ENCODE results near the gene MED26.

Gene MED26

DNA sequence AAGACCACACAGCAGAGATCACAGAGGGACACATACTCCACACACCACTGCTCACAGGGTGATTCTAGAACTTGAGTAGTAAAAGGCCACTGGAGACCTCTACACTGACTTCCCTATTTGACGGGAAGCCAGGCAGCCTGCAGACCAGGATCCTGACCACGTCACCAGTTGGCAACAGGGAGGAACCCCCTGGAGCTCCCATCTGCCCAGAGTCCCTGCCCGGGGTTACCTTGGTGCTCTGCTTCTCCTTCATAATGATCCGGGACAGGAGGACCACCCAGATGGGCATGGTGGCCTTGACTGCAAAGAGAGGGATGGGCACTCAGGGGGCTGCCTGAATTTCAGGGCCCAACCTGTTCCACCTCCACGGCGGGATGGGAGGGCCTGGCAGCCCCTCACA lies 56.7 kb downstream of the MED26 start:
- TF ChIP-seq, protein P1, sequence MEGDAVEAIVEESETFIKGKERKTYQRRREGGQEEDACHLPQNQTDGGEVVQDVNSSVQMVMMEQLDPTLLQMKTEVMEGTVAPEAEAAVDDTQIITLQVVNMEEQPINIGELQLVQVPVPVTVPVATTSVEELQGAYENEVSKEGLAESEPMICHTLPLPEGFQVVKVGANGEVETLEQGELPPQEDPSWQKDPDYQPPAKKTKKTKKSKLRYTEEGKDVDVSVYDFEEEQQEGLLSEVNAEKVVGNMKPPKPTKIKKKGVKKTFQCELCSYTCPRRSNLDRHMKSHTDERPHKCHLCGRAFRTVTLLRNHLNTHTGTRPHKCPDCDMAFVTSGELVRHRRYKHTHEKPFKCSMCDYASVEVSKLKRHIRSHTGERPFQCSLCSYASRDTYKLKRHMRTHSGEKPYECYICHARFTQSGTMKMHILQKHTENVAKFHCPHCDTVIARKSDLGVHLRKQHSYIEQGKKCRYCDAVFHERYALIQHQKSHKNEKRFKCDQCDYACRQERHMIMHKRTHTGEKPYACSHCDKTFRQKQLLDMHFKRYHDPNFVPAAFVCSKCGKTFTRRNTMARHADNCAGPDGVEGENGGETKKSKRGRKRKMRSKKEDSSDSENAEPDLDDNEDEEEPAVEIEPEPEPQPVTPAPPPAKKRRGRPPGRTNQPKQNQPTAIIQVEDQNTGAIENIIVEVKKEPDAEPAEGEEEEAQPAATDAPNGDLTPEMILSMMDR (IDR thresholded peaks at IDR 0.05; ENCODE audit: low read depth, low read length) = no peak
- H3K4me3 ChIP-seq (replicated peaks in 1 of 2; ENCODE audit: low read depth in 2 of 2, low read length in 2 of 2) = peak overlapping the region; percentile 61 to 79
- peak; percentile 48 to 51 for DNase-seq (ENCODE audit: low read depth in 2 of 2)

DNA sequence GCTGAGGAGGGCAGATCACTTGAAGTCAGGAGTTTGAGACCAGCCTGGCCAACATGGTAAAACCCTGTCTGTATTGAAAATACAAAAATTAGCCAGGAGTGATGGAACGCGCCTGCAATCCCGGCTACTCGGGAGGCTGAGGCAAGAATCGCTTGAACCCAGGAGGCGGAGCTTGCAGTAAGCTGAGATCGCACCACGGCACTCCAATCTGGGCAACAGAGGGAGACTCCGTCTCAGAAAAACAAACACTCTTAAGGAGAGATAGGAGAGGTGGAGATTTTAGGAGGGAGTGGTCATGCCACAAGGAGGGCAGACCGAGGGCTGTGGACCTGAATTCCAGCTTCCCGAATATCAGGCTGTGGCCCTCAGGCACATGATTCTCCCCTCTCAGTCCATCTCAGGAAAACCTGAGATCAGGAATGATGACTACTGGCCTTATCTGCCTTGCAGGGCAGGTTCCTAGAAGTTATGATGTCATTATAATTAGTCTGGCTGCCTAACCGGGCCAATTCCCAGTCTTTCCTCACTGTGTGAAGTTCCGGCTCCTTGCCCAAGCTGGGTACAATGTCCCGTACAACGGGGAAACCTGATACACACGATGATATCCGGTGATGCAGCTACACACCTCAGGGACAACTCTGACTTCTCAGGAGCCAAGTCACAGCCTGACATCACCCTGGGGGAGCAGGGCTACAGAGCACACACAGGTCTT lies 58.2 kb downstream of the MED26 start:
- no peak overlapping the region for H3K4me3 ChIP-seq (replicated peaks in 1 of 2; ENCODE audit: low read depth in 2 of 2, low read length in 2 of 2)
- DNase-seq (ENCODE audit: low read depth in 2 of 2) = no peak
- TF ChIP-seq, protein P1 (IDR thresholded peaks at IDR 0.05; ENCODE audit: low read depth, low read length) = no peak

DNA sequence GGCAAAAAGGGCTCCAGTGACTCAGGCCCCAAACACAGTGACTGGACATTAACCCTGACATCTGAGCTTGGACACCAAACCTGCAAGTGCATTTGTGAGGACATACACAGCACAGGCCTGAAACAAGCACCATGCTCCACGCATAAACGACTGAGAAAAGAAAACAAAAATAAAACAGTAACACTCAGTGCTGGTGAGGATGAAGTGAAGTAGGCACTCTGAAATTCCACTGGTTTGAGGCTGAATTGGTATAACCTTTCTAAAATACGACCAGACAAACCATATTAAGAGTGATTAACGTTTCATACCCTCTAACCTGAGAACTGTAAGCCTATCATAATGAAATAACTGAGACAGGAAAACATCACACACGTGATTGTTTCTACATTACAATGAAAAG lies 61.3 kb downstream of the MED26 start:
- no peak overlapping the region for H3K4me3 ChIP-seq (replicated peaks in 1 of 2; ENCODE audit: low read depth in 2 of 2, low read length in 2 of 2)
- TF ChIP-seq, protein P1 (IDR thresholded peaks at IDR 0.05; ENCODE audit: low read depth, low read length) = no peak
- no peak for DNase-seq (ENCODE audit: low read depth in 2 of 2)

DNA sequence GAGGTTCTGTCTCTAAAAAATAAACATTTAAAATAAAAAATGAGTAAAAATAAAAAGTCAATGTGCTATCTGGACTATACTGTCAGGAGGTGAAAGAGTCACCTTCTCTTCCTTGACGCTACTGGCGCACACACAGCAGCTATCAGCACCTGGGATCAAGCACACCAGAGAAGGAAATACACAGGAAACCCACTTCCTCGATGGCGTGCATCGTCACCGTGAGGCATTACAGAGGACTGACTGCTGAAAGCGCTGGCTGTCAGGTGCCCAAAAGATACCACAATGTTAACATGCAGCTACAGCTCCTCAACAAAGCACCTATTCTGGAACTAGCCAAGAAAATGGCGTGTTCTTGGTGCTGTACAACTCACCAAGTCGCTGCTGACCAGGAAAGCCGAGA lies 61.8 kb downstream of the MED26 start:
- H3K4me3 ChIP-seq (replicated peaks in 1 of 2; ENCODE audit: low read depth in 2 of 2, low read length in 2 of 2) = no peak overlapping the region
- no peak for DNase-seq (ENCODE audit: low read depth in 2 of 2)
- TF ChIP-seq, protein P1 (IDR thresholded peaks at IDR 0.05; ENCODE audit: low read depth, low read length) = no peak

DNA sequence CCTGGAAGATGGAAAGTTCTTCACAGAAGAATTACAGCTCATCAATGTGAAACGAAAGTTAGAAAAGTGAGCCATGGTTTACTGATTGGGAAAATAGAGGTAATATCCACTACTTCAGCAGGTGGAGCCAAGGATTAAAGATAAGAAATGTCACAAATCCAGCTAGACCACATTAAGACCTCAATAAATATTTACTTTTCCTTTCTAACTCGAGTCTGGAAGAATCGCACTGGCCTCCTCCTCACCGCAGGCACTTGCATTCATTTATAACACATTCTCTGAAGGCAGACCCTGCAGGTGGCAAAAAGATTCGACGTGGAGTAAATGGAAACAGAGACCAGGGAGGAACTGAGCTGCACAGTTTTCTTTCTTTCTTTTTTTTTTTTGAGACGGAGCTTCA lies 63.2 kb downstream of the MED26 start:
- DNase-seq (ENCODE audit: low read depth in 2 of 2) = no peak
- H3K4me3 ChIP-seq (replicated peaks in 1 of 2; ENCODE audit: low read depth in 2 of 2, low read length in 2 of 2) = no peak overlapping the region
- TF ChIP-seq, protein P1 (IDR thresholded peaks at IDR 0.05; ENCODE audit: low read depth, low read length) = no peak

DNA sequence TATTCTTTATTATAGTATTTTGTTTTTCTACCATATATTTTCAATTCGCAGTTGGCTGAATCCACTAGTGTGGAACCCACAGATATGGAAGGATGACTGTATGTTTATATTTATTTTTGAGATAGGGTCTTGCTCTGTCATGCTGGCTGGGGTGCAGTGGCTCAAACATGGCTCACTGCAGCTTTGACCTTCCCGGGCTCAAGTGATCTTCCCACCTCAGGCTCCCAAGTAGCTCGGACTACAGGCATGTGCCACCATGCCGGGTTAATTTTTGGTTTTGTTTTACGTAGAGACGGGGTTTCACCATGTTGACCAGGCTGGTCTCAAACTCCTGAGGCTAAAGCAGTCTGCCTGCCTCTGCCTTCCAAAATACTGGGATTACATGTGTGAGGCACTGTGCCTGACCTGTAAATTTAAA lies 65.4 kb downstream of the MED26 start:
- TF ChIP-seq, protein P1 (IDR thresholded peaks at IDR 0.05; ENCODE audit: low read depth, low read length) = no peak
- no peak overlapping the region for H3K4me3 ChIP-seq (replicated peaks in 1 of 2; ENCODE audit: low read depth in 2 of 2, low read length in 2 of 2)
- no peak for DNase-seq (ENCODE audit: low read depth in 2 of 2)

DNA sequence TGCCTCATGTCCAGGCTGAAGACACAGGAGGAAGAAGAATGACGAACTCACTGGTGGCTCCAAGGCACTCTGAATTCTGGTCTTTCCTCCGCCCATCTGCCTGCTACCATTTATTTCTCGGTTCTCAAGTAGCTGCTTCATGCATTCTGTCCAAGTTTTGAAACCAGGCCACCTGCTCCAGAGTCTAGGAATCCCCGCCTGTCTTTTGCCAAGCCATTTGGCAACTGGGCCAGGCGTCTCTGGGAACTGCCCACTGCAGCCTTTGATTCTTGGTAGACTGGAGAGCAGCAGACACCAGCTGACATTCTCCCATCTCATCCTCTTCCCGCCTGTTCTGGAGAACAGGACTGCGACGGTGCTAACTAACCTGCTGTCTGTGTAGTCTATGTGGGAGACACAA lies 66.6 kb downstream of the MED26 start:
- DNase-seq (ENCODE audit: low read depth in 2 of 2) = no peak
- TF ChIP-seq, protein P1 (IDR thresholded peaks at IDR 0.05; ENCODE audit: low read depth, low read length) = no peak

More for the DNA sequence above, 66.6 kb downstream of the MED26 start:
- no peak overlapping the region for H3K4me3 ChIP-seq (replicated peaks in 1 of 2; ENCODE audit: low read depth in 2 of 2, low read length in 2 of 2)

Measured in cardiac fibroblast (primary cell).